Islet of Langerhans (tissue), 1 donor: ENCODE results near the gene XAGE3.
"Not testable (repeated sequence)": the region's sequence is repeated elsewhere in the genome, so short reads cannot be mapped to it uniquely, and the experiment has no call there.

Experiments used
- FAIRE-seq: peaks from one replicate; lab custom pipeline; 2011; peaks lifted over from hg19 to GRCh38; lab: Jason Lieb, UNC

Gene XAGE3

GRCh38 chrX:52867610-52868348 lies at the start of gene XAGE3:
TSS of gene XAGE3 (minus strand) at chrX:52868083. CDS start at chrX:52867133, 950 bp downstream.
- FAIRE-seq = no peak

- peak; percentile 95 for FAIRE-seq
These were observed 46.8 kb upstream of the XAGE3 start for GRCh38 chrX:52914704-52915103.

GRCh38 chrX:52913681-52914080 lies 45.8 kb upstream of the XAGE3 start:
- FAIRE-seq = not testable (repeated sequence)

- not testable (repeated sequence) for FAIRE-seq
These were observed 41.6 kb upstream of the XAGE3 start for GRCh38 chrX:52909313-52909969.

GRCh38 chrX:52907900-52908299 lies 40.0 kb upstream of the XAGE3 start:
- FAIRE-seq = not testable (repeated sequence)

GRCh38 chrX:52907137-52907536 lies 39.3 kb upstream of the XAGE3 start:
- FAIRE-seq = not testable (repeated sequence)

- FAIRE-seq = not testable (repeated sequence)
These were observed 38.2 kb upstream of the XAGE3 start for GRCh38 chrX:52906072-52906471.

GRCh38 chrX:52905531-52905930 lies 37.6 kb upstream of the XAGE3 start:
- FAIRE-seq = not testable (repeated sequence)

- not testable (repeated sequence) for FAIRE-seq
These were observed 29.2 kb upstream of the XAGE3 start, which contains the start of gene FAM156B for GRCh38 chrX:52896855-52897709. TSS of gene FAM156B (plus strand) at chrX:52897330. CDS start at chrX:52907226, 9,896 bp downstream.

GRCh38 chrX:52896438-52896837 lies 28.6 kb upstream of the XAGE3 start:
- FAIRE-seq = not testable (repeated sequence)

- FAIRE-seq = not testable (repeated sequence)
These were observed 20.2 kb upstream of the XAGE3 start for GRCh38 chrX:52888090-52888489.

- not testable (repeated sequence) for FAIRE-seq
These were observed 19.6 kb upstream of the XAGE3 start for GRCh38 chrX:52887459-52887858.

- not testable (repeated sequence) for FAIRE-seq
These were observed 8.5 kb upstream of the XAGE3 start for GRCh38 chrX:52876386-52876785.

GRCh38 chrX:52875436-52875835 lies 7.6 kb upstream of the XAGE3 start:
- not testable (repeated sequence) for FAIRE-seq

GRCh38 chrX:52874661-52875060 lies 6.8 kb upstream of the XAGE3 start:
- no peak for FAIRE-seq

- not testable (repeated sequence) for FAIRE-seq
These were observed 5.9 kb upstream of the XAGE3 start for GRCh38 chrX:52873825-52874224.

GRCh38 chrX:52870046-52870445 lies 2.2 kb upstream of the XAGE3 start:
- FAIRE-seq = no peak

- no peak for FAIRE-seq
These were observed 2.4 kb downstream of the XAGE3 start for GRCh38 chrX:52865343-52865998.

GRCh38 chrX:52856991-52857525 lies 10.8 kb downstream of the XAGE3 start:
- FAIRE-seq = not testable (repeated sequence)

- FAIRE-seq = no peak
These were observed 15.6 kb downstream of the XAGE3 start for GRCh38 chrX:52852110-52852860.

GRCh38 chrX:52843619-52844018 lies 24.3 kb downstream of the XAGE3 start:
- not testable (repeated sequence) for FAIRE-seq
